NCI-H2227 (cell line): ENCODE data around the gene APLP2.
"Not testable (repeated sequence)": the region's sequence is repeated elsewhere in the genome, so short reads cannot be mapped to it uniquely, and the experiment has no call there.

Experiments used
- DNase-seq: peaks from one replicate; lab custom pipeline; 2025; ENCODE audit not compliant: unreplicated experiment; lab: John Stamatoyannopoulos, UW

The APLP2 gene

DNA sequence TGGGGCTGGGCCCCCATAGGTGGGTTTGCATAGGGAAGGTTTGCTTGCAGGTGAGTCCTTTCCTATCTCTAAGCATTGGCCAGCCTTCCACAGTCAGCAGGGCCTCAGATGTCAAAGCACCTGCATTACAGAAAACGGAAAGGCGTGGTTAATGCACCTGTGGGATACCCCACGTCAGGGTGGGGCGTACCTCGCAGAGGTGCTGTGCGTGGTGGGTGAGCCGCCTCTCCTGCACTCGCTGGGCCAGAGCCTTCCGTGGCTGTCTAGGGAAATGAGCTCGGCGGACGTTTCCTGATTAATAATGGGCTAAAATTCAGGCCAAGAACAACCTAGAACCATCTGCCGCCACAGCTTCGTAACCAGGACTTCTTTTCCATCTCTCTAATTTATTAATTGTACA, 122.2 kb downstream of the APLP2 start:
- no peak for DNase-seq

DNA sequence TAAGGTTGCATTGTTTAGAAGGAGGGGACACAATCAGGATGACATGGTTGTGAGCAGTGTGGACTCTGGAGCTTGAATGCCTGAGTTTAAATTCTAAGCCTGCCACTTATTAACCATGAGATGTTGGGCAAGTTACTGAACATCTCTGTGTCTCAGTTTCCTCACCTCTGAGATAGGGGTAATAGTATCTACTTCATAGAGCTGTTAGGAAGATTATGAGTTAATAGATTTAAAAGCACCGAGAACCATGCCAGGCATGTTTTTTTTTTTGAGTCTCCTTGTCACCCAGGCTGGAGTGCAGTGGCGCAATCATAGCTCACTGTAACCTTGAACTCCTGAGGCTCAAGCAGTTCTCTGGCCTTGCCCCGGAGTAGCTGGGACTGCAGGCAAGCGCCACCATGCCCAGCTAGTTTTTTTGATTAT, 123.2 kb downstream of the APLP2 start:
- no peak for DNase-seq

DNA sequence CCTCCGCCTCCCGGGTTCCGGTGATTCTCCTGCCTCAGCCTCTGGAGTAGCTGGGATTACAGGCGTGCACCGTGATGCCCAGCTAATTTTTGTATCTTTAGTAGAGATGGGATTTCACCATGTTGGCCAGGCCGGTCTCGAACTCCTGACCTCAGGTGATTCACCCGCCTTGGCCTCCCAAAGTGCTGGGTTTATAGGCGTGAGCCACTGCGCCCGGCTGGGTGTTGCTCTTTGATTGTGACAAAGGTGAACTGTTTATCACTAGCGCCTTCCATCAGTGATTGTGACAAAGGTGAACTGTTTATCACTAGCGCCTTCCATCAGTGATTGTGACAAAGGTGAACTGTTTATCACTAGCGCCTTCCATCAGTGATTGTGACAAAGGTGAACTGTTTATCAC, 123.9 kb downstream of the APLP2 start:
- DNase-seq, result not testable (repeated sequence)
